ENCODE results near the gene DNTTIP2.
"Not testable (repeated sequence)": the region's sequence is repeated elsewhere in the genome, so short reads cannot be mapped to it uniquely, and the experiment has no call there.

The DNTTIP2 gene, protein sequence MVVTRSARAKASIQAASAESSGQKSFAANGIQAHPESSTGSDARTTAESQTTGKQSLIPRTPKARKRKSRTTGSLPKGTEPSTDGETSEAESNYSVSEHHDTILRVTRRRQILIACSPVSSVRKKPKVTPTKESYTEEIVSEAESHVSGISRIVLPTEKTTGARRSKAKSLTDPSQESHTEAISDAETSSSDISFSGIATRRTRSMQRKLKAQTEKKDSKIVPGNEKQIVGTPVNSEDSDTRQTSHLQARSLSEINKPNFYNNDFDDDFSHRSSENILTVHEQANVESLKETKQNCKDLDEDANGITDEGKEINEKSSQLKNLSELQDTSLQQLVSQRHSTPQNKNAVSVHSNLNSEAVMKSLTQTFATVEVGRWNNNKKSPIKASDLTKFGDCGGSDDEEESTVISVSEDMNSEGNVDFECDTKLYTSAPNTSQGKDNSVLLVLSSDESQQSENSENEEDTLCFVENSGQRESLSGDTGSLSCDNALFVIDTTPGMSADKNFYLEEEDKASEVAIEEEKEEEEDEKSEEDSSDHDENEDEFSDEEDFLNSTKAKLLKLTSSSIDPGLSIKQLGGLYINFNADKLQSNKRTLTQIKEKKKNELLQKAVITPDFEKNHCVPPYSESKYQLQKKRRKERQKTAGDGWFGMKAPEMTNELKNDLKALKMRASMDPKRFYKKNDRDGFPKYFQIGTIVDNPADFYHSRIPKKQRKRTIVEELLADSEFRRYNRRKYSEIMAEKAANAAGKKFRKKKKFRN

DNA sequence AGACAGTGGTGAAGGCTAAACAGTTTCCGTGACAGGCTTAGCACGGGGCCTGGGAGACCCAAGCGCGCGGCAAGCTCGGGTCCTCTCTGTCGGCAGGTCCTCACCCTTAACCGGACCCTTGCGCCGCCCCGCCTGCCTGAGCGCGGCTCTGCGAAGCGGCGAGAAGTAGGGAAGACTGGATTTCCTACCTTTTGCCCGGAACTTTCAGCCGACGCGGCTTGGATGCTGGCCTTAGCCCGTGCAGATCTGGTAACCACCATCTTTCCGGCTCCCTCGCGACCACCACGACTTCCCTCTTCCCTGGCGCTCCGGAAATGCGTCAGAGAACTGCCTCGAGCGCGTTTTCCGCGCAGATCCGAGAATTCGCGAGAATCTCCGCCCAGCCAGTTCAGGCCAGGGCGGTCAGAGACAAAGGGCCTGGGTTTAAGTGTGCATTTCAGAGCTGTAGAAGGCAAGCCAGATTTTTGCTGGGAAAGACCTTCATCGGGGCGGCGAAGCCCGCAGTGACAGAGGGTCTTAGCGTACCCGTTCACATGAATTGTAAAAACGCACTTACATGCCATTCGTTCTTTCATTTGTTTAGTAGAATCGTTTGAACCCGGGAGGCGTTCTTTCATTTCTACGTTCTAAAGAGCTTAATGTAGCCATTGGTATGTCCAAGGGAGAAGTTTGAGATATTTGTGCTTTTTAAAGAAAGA is at the start of gene DNTTIP2:
Gene DNTTIP2 (minus strand): TSS at position 318 of the 698 bp plus-strand sequence. CDS start 58 bp downstream, at position 260.
- peak; percentile 94 for DNase-seq

DNA sequence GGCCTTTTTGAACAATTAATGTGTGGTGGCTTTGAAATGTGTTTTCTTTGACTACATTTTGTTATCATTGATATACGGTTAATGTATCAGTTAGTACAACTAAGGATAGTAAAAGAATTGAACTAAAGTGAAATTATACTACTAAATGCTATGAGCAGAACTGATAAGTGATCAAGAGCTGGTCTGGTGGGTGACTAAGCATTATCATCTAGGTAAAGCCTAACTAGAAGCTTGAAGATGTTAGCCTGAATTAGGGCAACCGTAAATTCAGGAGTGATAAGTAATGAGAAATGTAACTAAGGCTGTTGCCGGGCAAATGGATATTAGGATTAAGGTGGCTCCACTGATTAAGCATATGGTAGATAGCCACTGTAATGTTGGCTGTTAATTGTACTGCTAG is 46.2 kb upstream of the DNTTIP2 start:
- DNase-seq, result no peak

DNA sequence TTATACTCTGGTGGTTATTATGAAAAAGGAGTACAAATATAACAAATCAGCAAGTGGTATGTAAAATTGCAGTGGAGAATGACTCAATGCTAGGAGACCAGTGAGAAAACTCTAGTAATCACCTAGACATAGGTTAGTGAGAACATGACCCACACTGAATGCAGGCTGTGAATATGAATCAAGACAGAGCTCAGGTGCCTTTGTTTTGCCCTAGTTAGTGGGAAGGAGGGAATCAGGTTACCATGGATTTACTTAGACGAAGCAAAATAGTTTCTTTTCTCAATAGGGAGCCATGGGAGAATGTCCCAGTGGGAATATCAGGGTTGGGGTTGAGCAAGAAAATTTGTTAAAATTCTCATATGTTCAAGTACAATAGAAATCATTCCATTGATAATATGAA is 40.8 kb upstream of the DNTTIP2 start:
- no peak for DNase-seq

DNA sequence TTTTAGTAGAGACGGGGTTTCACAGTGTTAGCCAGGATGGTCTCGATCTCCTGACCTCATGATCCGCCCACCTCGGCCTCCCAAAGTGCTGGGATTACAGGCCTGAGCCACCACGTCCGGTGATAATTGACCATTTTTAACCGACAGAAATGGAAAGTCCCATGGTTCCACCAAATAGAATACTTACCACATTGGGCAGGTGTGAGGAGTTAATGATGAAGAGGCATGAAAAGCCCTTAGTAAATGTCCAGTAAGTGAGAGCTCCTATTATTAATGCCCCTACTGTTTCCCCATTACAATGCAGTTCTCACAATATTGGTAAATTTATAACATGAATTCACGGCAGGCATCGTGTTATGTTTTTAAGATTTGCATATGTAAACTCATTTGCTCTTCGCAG is 38.3 kb upstream of the DNTTIP2 start:
- DNase-seq, result no peak

DNA sequence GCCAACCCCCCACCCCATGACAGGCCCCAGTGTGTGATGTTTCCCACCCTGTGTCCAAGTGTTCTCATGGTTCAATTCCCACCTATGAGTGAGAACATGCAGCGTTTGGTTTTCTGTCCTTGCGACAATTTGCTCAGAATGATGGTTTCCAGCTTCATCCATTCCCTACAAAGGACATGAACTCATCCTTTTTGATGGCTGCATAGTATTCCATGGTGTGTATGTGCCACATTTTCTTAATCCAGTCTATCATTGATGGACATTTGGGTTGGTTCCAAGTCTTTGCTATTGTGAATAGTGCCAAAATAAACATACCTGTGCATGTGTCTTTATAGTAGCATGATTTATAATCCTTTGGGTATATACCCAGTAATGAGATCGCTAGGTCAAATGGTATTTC is 31.9 kb upstream of the DNTTIP2 start:
- DNase-seq, result not testable (repeated sequence)

DNA sequence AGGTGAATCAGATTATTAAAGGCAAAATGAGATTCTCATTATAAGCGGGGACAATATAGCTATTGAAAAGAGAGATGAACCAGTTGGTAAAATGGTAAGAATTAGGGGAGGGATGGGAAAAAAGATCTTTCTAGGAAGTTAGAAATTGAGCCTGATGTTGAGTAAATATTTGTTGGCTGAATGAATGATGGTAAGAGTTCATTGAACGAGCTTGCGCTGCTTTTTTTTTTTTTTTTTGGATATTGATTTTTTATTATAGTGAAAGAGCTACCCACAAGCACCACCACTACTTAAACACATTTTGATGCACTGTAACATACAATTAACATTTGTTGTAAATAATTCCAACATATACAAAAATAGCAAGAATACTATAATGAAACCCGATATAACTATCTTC is 31.3 kb upstream of the DNTTIP2 start:
- DNase-seq, result no peak

DNA sequence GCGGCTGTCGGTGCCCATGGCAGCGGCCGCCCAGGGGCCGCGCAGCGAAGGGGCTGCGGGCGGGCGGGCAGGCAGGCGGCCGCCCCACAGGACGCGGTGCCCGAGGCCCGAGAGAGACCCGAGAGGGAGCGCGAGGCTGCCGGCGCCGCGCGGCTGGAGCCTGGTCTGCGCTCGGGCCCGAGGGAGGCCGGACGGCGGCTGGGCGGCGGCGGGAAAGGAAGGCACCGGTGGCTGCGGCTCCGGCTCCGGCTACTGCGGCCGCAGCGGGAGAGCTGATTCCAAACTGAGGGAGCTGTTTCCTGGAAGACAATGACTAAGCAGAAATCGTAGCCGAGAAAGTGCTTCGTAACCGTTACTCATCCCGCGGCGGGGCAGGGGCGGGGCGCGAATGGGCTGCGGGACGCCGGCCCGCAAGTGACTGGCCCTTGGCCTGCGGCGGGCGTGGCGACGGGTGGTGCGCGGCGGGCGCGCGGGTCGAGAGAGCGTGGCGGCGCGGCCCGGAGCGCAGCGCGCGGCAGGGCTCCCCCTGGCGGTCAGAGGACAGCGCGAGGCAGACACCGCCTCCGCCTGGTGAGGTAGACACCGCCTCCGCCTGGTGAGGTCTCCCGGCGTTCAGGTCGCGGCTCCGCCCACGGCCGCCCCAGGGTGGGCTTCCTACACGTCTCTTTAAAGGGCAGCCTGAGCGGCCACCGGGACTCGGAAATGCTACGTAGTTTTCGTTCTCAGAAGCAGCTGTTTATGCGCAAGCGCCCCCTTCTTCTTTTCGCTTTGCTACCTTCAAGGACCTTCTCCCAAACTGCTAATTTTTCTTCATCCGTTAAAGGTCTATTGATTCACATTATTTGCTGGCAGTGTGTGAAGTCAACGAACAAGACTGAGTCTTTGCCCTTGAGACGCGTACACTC is 30.4 kb upstream of the DNTTIP2 start, which contains the start of gene GCLM:
Gene GCLM (minus strand): TSS at position 285 of the 905 bp plus-strand sequence. CDS start 267 bp downstream, at position 18.
- DNase-seq, result peak; percentile 93

DNA sequence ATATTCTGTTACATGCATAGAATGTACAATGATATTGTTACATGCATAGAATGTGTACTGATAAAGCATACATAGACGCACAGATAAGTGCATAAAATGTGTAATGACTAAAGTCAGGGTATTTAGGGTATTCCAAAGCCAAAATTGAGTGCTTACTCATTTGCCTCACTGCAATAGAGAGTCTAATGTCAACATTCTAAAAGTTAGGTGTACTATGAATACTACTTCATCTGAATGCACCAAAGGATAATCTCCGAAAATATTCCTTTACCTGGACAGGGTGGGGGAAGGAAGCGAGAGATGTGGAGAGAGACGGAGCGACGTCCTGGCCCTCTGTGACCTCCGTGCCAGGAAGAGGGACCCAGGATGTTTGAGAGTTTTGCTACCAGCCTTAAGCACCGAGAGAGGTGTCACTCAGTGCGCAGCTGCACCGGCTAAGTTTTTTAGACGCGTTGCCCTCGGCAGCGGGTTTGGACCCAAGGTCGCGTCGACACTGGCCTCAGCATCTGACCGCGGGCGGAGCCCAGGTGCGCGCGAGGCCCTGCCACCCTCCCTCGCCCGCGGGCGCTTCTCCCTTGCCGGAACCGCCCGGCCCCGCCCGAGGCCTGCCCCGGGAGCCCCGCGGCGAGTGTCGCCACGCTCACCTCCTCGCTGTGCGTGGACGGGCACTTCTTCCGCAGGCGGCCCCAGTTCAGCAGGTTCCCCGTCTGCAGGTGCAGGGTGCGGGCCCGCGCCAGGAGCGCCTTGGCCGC is 29.6 kb upstream of the DNTTIP2 start:
- DNase-seq, result peak; percentile 66

DNA sequence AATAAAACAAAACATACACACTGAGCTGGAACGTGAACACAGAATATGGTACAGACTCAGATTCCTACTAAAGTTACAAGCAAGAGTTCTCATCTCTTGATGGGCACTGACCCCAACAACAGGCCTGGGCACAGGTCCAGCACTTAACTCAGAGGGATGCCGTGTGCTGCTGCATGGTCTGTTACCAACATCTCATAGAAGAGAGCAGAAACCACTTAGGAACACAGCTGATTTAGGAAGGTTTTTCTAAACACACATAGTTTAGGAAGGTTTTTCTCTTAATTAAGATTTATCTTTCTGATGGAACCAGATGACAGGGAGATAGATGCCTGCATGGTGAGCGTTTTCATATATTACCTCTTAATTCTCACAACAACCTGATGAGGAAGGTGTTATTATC is 28.7 kb upstream of the DNTTIP2 start:
- DNase-seq, result no peak

DNA sequence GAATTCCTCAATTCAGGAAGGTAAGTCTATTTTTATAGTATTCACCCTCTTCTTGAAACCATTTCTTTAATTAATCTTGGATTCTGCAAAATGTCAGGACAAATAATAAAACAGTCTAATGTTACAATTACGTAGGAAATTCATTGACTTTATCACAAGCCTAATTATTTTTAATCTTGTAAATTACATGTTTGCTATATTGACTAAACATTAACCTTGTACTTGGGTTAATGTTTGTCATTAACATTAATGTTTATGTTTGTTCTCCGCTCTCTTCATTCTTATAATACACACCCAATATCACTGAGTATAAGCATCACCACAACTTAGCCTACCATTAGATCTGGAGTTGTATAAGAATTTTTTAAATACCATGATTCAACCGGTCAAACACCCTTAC is 27.5 kb upstream of the DNTTIP2 start:
- no peak for DNase-seq

DNA sequence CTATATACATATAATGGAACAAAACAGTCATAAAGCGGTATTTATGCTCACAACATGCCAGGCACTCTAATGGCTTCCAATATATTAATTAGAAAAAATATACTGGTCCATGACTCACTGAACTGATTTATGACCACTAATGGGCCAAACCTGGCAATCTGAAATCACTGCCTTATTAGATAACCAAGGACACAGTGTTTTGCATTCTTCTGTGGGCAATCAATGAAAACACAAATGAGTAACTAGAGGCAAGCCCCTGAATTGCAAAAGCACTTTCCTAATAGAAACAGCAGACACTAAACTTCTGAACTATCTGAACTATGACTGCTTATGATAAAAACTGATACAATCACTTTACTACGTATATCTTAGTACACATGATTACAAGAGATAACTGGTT is 26.7 kb upstream of the DNTTIP2 start:
- no peak for DNase-seq

DNA sequence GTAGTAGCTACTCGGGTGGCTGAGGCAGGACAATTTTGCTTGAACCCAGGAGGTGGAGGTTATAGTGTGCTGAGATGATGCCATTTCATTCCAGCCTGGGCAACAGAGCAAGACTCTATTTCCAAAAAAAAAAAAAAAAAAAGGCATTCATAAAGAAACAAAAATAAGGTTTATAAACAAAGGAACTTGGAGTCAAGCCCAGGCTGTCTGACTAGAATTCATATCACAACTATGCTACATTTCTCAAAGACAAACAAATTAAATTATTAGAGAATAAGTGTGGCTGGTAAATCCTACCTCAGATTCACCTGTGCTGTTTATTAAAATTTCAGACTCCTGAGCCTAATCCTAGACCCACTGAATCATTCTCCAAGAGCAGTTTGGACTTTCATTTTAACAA is 26.0 kb upstream of the DNTTIP2 start:
- no peak for DNase-seq

DNA sequence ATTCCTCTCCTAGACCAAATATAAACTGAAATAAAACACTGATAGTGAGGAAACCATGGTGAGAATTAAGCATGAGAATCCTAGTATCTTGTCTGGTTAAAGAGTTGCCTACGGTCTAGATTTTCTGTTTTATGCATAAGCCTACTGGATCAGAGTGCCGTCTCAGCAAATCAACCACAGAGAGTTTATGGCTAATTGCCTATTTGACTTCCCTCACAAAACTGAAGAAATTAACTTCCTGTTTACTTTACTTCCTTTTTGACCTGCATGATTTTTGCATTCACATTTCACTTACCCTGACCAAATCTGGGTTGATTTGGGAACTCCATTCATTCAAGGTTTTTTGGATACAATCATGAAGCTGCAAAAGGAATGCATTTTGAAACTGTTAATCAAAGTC is 25.2 kb upstream of the DNTTIP2 start:
- DNase-seq, result no peak

DNA sequence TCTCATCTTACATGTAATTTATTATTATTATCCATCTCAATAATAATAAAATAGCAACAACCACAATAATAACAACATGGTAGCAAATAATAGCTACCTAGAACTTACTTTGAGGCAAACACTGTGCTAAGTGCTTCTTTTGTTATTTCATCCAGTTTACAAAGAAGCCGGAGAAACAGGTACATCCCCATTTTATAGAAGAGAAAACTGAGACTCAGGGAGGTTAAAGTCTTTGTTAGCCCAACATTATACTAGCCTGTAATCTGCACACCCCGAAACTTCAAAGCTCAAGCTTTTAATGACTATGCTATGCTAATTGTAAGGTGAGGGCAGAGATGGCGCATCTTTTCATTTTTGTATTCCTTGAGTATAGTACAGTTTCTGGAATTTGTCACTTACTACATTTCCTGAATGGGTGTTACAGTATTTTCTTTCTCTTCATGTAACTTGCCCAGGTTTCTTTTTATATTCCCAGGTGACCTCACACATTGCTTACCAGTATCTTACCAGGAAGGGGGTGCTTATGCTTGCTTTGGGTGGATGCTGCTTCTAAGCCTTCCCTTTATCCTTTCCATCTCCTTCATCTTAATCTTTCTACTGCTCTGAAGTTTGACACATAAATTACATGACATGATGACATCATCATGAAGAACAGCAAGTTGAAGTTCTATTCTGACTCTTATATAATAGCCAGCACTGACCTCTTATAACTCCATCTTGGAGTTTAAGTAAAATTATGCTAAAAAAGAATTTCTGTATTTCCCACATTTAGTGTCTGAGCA is 21.9 kb upstream of the DNTTIP2 start:
- no peak for DNase-seq

DNA sequence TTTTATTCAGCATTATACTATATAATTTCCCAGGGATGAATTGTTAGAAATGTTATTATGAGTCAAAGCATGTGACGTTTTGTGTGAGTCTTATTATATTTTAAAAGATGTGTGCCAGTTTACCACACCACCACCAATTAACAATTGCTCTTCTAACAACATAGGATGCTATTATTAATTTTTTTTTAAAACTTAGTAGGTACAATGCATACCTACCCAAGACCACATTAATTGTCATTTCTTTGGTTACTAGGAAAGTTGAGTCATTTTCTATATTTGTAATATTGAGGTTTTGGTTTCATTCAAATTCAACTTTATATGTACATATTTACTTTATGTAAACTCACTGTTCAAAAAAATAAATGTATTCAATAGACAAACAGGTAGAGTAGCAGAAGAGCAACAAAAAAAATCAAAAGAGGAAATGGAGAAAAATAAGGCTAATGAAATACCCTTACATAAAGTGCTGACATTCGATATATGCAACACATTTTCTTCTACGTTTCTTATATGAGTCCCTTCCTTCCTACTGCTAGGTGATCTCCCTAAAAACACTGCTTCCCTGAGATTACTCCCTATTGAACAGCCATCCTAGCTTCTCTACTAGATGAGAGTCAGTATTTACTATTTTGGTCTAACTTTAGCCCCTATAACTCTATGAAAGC is 20.7 kb upstream of the DNTTIP2 start:
- DNase-seq, result no peak

DNA sequence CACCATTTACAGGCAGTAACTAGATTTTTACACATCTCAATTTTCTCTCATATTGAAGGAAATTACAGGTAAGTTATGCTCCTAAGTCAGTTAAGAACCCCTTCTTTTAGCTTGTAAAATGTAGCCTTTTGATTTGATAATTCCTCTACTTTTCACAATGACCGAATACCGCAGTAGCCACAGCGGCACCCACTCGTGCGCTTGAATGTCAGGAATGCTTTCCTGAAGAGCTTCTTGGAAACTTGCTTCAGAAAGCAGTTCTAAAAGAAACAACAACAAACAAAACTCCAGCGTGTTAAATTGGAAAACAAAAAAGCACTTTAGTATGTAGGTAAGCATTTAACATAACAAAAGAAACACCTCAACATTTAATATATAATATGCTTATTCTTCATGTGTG is 9.9 kb upstream of the DNTTIP2 start:
- DNase-seq, result no peak

DNA sequence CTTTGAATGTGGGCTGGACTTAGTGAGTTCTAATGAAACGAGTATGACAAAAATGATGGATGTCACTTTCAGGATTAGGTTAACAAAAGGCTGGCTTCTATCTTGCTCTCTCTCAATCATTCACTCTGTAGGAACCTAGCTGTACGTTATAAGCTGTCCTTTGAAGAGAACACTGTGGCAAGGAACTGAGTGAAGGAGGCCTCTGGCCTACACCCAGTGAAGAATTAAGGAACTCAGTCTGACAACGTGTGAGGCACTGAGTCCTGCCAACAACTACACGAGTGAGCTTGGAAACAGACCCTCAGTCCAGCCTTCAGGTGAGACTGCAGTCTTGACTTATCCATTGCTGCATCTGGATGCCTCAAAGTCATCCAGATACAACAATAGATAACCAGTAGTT is 3.3 kb upstream of the DNTTIP2 start:
- DNase-seq, result no peak

DNA sequence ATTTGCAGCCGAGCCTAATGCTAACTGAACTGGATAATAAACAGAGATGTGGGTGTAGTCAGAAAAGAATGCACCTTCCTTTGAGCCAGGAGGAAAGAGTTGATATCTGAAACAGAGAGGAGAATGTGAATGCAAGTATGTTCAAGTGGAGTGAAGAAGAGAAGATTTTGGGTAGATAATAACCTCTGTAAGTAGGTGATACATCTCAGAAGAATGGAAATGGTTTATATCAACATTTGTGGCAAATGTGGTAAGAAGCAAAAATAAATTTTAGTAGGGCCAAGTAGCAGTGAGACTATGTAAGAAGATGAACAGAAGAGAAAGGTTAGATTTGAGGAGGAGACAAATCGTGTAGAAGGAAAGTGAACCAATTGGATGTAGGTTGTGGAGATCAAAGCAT is 1.7 kb upstream of the DNTTIP2 start:
- DNase-seq, result no peak

DNA sequence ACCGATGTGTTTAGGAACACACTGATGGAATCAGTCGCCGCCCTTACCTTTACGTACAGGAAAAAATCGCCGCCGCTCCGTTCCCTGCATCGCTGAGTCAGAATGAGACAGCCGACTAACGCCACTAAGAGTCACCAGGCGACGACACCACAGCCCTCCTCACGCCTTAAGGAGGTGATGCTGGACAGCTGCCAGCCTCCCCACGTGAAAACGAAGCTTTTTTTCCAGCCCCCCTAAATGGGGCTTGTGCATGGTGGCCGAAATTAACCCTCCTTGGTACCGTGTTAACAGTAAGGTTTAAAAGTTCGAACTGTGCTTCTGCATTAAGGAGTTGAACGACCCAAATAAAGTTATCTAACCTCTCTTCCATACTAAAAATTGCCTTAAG is 511 bp downstream of the DNTTIP2 start:
- DNase-seq, result peak; percentile 79

DNA sequence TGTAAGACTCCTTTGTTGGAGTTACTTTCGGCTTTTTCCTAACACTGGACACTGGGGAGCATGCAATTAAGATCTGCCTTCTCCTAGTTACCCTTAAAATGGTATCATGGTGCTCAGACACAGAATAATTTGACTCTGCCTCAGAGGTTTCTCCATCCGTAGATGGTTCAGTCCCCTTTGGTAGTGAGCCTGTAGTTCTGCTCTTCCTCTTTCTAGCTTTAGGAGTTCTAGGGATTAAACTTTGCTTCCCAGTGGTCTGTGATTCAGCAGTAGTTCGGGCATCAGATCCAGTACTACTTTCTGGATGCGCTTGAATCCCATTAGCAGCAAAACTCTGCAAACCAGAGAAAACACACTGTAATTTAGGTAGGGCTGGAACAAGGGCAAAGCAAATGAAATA is 1.5 kb downstream of the DNTTIP2 start:
- DNase-seq, result no peak

Data from stimulated activated CD8-positive, alpha-beta memory T cell treated with anti-CD3 and anti-CD28 coated beads, Interleukin-4, amount 100 ng/mL, for 48 hours (primary cell).